Neural cell (in vitro differentiated cells): ENCODE data around the gene SCN4B. TPM values are rescaled to one million over a fixed set of nuclear protein-coding genes. Genes with fewer than 3 reads are reported as not detected.

Experiments
- H2AFZ ChIP-seq: fragments of 200-600, 300-800 bp; sonication (generic), shearing (Covaris generic); 2 replicates; pipeline ENCODE4 v1.6.0; 2014; ENCODE audit warnings: low read depth, mild to moderate bottlenecking, antibody characterized with exemption, low read length, moderate library complexity
- H3F3A ChIP-seq: fragments of 200-600 bp; shearing (Covaris generic); 2 replicates; pipeline ENCODE4 v1.6.1; 2016; ENCODE audit warnings: mild to moderate bottlenecking, moderate library complexity, mixed read lengths, antibody characterized with exemption, low read length; ENCODE audit not compliant: insufficient read depth, poor library complexity, severe bottlenecking
- H3K27ac ChIP-seq: fragments of 200-600, 300-800 bp; sonication (generic), shearing (Covaris generic); 2 replicates; pipeline ENCODE4 v1.5.1; 2014; ENCODE audit warnings: mild to moderate bottlenecking, low read length, moderate library complexity
- H3K27me3 ChIP-seq: fragments of 300-800, 200-600 bp; sonication (generic), shearing (Covaris generic); 2 replicates; pipeline ENCODE4 v1.6.0; 2014; ENCODE audit warnings: mild to moderate bottlenecking, low read depth, low read length, moderate library complexity; ENCODE audit not compliant: insufficient read depth
- H3K36me3 ChIP-seq: fragments of 300-800, 200-600 bp; sonication (generic), shearing (Covaris generic); 2 replicates; pipeline ENCODE4 v1.5.1; 2014; ENCODE audit warnings: mild to moderate bottlenecking, antibody characterized with exemption, low read length, moderate library complexity; ENCODE audit not compliant: insufficient read depth
- H3K4me2 ChIP-seq: fragments of 300-800, 200-600 bp; sonication (generic), shearing (Covaris generic); 2 replicates; pipeline ENCODE4 v1.6.0; 2014; ENCODE audit warnings: mild to moderate bottlenecking, low read length
- H3K4me3 ChIP-seq: fragments of 300-800, 200-600 bp; sonication (generic), shearing (Covaris generic); 2 replicates; pipeline ENCODE4 v1.5.1; 2014; ENCODE audit warnings: mild to moderate bottlenecking, low read length, moderate library complexity
- H3K79me2 ChIP-seq: fragments of 200-600 bp; shearing (Covaris generic); replicated peaks from 2 replicates; pipeline ENCODE4 v1.6.0; 2014; ENCODE audit warnings: mild to moderate bottlenecking, low read length, moderate library complexity; ENCODE audit not compliant: insufficient read depth
- H3K9ac ChIP-seq: fragments of 300-800, 200-600 bp; sonication (generic), shearing (Covaris generic); 2 replicates; pipeline ENCODE4 v1.6.1; 2016; ENCODE audit warnings: mild to moderate bottlenecking, low read length, mixed read lengths
- H3K9me2 ChIP-seq: fragments of 200-600 bp; shearing (Covaris generic); 2 replicates; pipeline ENCODE4 v1.6.1; 2016; ENCODE audit warnings: mild to moderate bottlenecking, low read length, mixed read lengths; ENCODE audit not compliant: insufficient read depth
- H3K9me3 ChIP-seq: fragments of 200-600, 300-800 bp; sonication (generic), shearing (Covaris generic); 2 replicates; pipeline ENCODE4 v1.6.1; 2016; ENCODE audit warnings: mild to moderate bottlenecking, mixed run types, low read length, moderate library complexity, mixed read lengths
- H4K20me1 ChIP-seq: fragments of 200-600 bp; shearing (Covaris generic); 2 replicates; pipeline ENCODE4 v1.6.1; 2016; ENCODE audit warnings: mild to moderate bottlenecking, mixed run types; ENCODE audit not compliant: insufficient read depth
- CTCF ChIP-seq: fragments of 450-650 bp; IDR thresholded peaks from 2 replicates; pipeline ENCODE4 v1.5.1; 2014; ENCODE audit warnings: antibody characterized with exemption, mild to moderate bottlenecking, moderate library complexity; ENCODE audit not compliant: poor library complexity, severe bottlenecking
- EP300 ChIP-seq: fragments of 450-650 bp; conservative IDR thresholded peaks from 2 replicates; pipeline ENCODE4 v1.6.1; 2014; ENCODE audit warnings: antibody characterized with exemption, mild to moderate bottlenecking, moderate library complexity; ENCODE audit not compliant: poor library complexity, severe bottlenecking
- EZH2 ChIP-seq: fragments of 200-600, 300-800 bp; shearing (Covaris generic), sonication (generic); IDR thresholded peaks from 2 replicates; pipeline ENCODE4 v1.6.1; 2014; ENCODE audit warnings: antibody characterized with exemption, low read length, borderline replicate concordance, mild to moderate bottlenecking; ENCODE audit not compliant: insufficient read depth, poor library complexity, severe bottlenecking
- MXI1 ChIP-seq: fragments of 450-650 bp; conservative IDR thresholded peaks from 2 replicates; pipeline ENCODE4 v1.6.1; 2014; ENCODE audit warnings: antibody characterized with exemption, mild to moderate bottlenecking; ENCODE audit not compliant: poor library complexity, severe bottlenecking
- POLR2AphosphoS5 ChIP-seq: IDR thresholded peaks from 2 replicates; pipeline ENCODE4 v1.6.1; 2012
- RAD21 ChIP-seq: fragments of 450-650 bp; conservative IDR thresholded peaks from 2 replicates; pipeline ENCODE4 v1.6.1; 2014; ENCODE audit warnings: antibody characterized with exemption, mild to moderate bottlenecking, moderate library complexity
- REST ChIP-seq: IDR thresholded peaks from 2 replicates; pipeline ENCODE4 v1.6.1; 2012; ENCODE audit warnings: borderline replicate concordance
- SMC3 ChIP-seq: fragments of 450-650 bp; conservative IDR thresholded peaks from 2 replicates; pipeline ENCODE4 v1.6.1; 2014; ENCODE audit warnings: antibody characterized with exemption, mild to moderate bottlenecking, moderate library complexity; ENCODE audit not compliant: poor library complexity
- TAF1 ChIP-seq: IDR thresholded peaks from 2 replicates; pipeline ENCODE4 v1.6.1; 2012; ENCODE audit warnings: low read depth
- polyA plus RNA-seq: library from polyadenylated mRNA; depleted of rRNA; stranded (reverse); fragments of >200 nt; gene quantifications from 2 replicates; pipeline ENCODE4 v1.2.3, GENCODE V29; 2014

SCN4B gene
- polyA plus RNA-seq, 1 donor from 2014 or later, result 0.61 TPM

GRCh38 chr11:118172356-118172755, 19.7 kb upstream of the SCN4B start:
- H2AFZ ChIP-seq, result no peak overlapping the region
- H3K36me3 ChIP-seq, result no peaks in the 10 kb centered on the region
- H3K9me3 ChIP-seq, result no peaks in the 10 kb centered on the region
- H3K27ac ChIP-seq, result no peak overlapping the region
- H3K27me3 ChIP-seq, result peaks cover 17% of the 10 kb centered on the region
- no peak overlapping the region for H3K9ac ChIP-seq
- H4K20me1 ChIP-seq, result no peaks in the 10 kb centered on the region
- no peak for TF ChIP-seq REST
- no peak for TF ChIP-seq TAF1
- TF ChIP-seq SMC3, result no peak
- no peak for TF ChIP-seq EZH2
- no peak for TF ChIP-seq EP300
- no peak for TF ChIP-seq CTCF
- no peak for TF ChIP-seq MXI1
- no peak for TF ChIP-seq RAD21
- no peak for TF ChIP-seq POLR2AphosphoS5
- no peak overlapping the region for H3K4me2 ChIP-seq
- no peaks in the 10 kb centered on the region for H3K9me2 ChIP-seq
- H3F3A ChIP-seq, result no peaks in the 10 kb centered on the region
- no peak overlapping the region for H3K4me3 ChIP-seq
- H3K79me2 ChIP-seq, result no peaks in the 10 kb centered on the region

- Histone ChIP-seq H3K9me3 (no peaks in the 10 kb centered on the region), H3K27ac (no peak overlapping the region), H4K20me1 (no peaks in the 10 kb centered on the region), H3F3A (no peaks in the 10 kb centered on the region), H3K9ac (peak overlapping the region; percentile 9), H3K9me2 (no peaks in the 10 kb centered on the region), H3K4me2 (no peak overlapping the region), H3K79me2 (no peaks in the 10 kb centered on the region), H2AFZ (no peak overlapping the region), H3K4me3 (peak overlapping the region; percentile 51), H3K27me3 (peaks cover 17% of the 10 kb centered on the region), H3K36me3 (no peaks in the 10 kb centered on the region)
- no peak for TF ChIP-seq TAF1
- no peak for TF ChIP-seq POLR2AphosphoS5
- no peak for TF ChIP-seq EZH2
- no peak for TF ChIP-seq REST
- TF ChIP-seq CTCF, result peak; percentile 93
- TF ChIP-seq RAD21, result peak; percentile 86
- peak; percentile 87 for TF ChIP-seq SMC3
- TF ChIP-seq EP300, result no peak
- TF ChIP-seq MXI1, result peak; percentile 26
These were observed 18.8 kb upstream of the SCN4B start for GRCh38 chr11:118171269-118172062.
